ENCODE results near the gene CFAP65.

CFAP65 gene

GRCh38 chr2:219041252-219041651 lies at the start of gene CFAP65:
TSS of gene CFAP65 (minus strand) at chr2:219041516. CDS start at chr2:219039048, 2,468 bp downstream.
- in situ Hi-C loops (cut with HindIII; ENCODE audit: low sequenced_read_pairs) = no loop called here

GRCh38 chr2:219090436-219091299 lies 49.4 kb upstream of the CFAP65 start:
- in situ Hi-C loops (cut with HindIII; ENCODE audit: low sequenced_read_pairs) = no loop called here

- in situ Hi-C loops (cut with HindIII; ENCODE audit: low sequenced_read_pairs) = no loop called here
These were observed 48.0 kb upstream of the CFAP65 start for GRCh38 chr2:219089330-219089729.

GRCh38 chr2:219087848-219088247 lies 46.5 kb upstream of the CFAP65 start:
- in situ Hi-C loops (cut with HindIII; ENCODE audit: low sequenced_read_pairs) = no loop called here

GRCh38 chr2:219087361-219087760 lies 46.0 kb upstream of the CFAP65 start:
- in situ Hi-C loops (cut with HindIII; ENCODE audit: low sequenced_read_pairs) = no loop called here

GRCh38 chr2:219086196-219086595 lies 44.9 kb upstream of the CFAP65 start:
- in situ Hi-C loops (cut with HindIII; ENCODE audit: low sequenced_read_pairs) = no loop called here

GRCh38 chr2:219084791-219085190 lies 43.5 kb upstream of the CFAP65 start:
- in situ Hi-C loops (cut with HindIII; ENCODE audit: low sequenced_read_pairs) = no loop called here

- in situ Hi-C loops (cut with HindIII; ENCODE audit: low sequenced_read_pairs) = no loop called here
These were observed 41.1 kb upstream of the CFAP65 start for GRCh38 chr2:219082332-219082958.

- in situ Hi-C loops (cut with HindIII; ENCODE audit: low sequenced_read_pairs) = no loop called here
These were observed 40.5 kb upstream of the CFAP65 start for GRCh38 chr2:219081701-219082331.

GRCh38 chr2:219081096-219081495 lies 39.8 kb upstream of the CFAP65 start:
- in situ Hi-C loops (cut with HindIII; ENCODE audit: low sequenced_read_pairs) = no loop called here

GRCh38 chr2:219079417-219079816 lies 38.1 kb upstream of the CFAP65 start:
- in situ Hi-C loops (cut with HindIII; ENCODE audit: low sequenced_read_pairs) = no loop called here

- in situ Hi-C loops (cut with HindIII; ENCODE audit: low sequenced_read_pairs) = no loop called here
These were observed 37.6 kb upstream of the CFAP65 start for GRCh38 chr2:219078951-219079350.

- in situ Hi-C loops (cut with HindIII; ENCODE audit: low sequenced_read_pairs) = no loop called here
These were observed 36.8 kb upstream of the CFAP65 start for GRCh38 chr2:219078126-219078525.

- in situ Hi-C loops (cut with HindIII; ENCODE audit: low sequenced_read_pairs) = no loop called here
These were observed 34.9 kb upstream of the CFAP65 start for GRCh38 chr2:219076253-219076652.

- in situ Hi-C loops (cut with HindIII; ENCODE audit: low sequenced_read_pairs) = loop anchor here (25.0 kb wide), 1 partner anchor 264 kb away; the partner anchor contains the start of gene RESP18
These were observed 32.3 kb upstream of the CFAP65 start for GRCh38 chr2:219073413-219074129.

- in situ Hi-C loops (cut with HindIII; ENCODE audit: low sequenced_read_pairs) = loop anchor here (25.0 kb wide), 1 partner anchor 265 kb away; the partner anchor contains the start of gene RESP18
These were observed 31.5 kb upstream of the CFAP65 start for GRCh38 chr2:219072741-219073250.

- in situ Hi-C loops (cut with HindIII; ENCODE audit: low sequenced_read_pairs) = loop anchor here (25.0 kb wide), 1 partner anchor 266 kb away; the partner anchor contains the start of gene RESP18
These were observed 30.0 kb upstream of the CFAP65 start for GRCh38 chr2:219071131-219071816.

- in situ Hi-C loops (cut with HindIII; ENCODE audit: low sequenced_read_pairs) = loop anchor here (25.0 kb wide), 1 partner anchor 272 kb away; the partner anchor contains the start of gene RESP18
These were observed 24.2 kb upstream of the CFAP65 start for GRCh38 chr2:219065484-219065883.

GRCh38 chr2:219062081-219062480 lies 20.8 kb upstream of the CFAP65 start:
- in situ Hi-C loops (cut with HindIII; ENCODE audit: low sequenced_read_pairs) = loop anchor here (5.0 to 25.0 kb wide), 2 partner anchors 45 to 275 kb away; partner anchors contain the start of gene RESP18

All from endothelial cell of hepatic sinusoid (primary cell).